A549 (cell line): ENCODE results near the gene STX8. TPM values are rescaled to one million over a fixed set of nuclear protein-coding genes. Genes with fewer than 3 reads are reported as not detected.

Experiments
- ATAC-seq, 2 experiments: fragments of 200-7000 bp in 1 of 2; fragments of >200 bp in 1 of 2; cut with Nextera tagmentation in 1 of 2; cut with Tn5 transposase in 1 of 2; 3 replicates each; pipeline versions ENCODE4 v1.8.0 to v1.9.1; 2018 to 2020; ENCODE audit warnings: mild to moderate bottlenecking in 1 of 2, moderate library complexity in 1 of 2
- CTCF ChIA-PET: fragments of 300-600 bp; sonication (Branson Sonifier 250); formaldehyde crosslinking; extraction: SDS; loops from one replicate; lab custom pipeline; 2021; ENCODE audit warnings: antibody characterized with exemption, inconsistent platforms; lab: Yijun Ruan, JAX
- POLR2A ChIA-PET: fragments of 350-600 bp; formaldehyde crosslinking; extraction: SDS; loops from one replicate; lab custom pipeline; 2021; ENCODE audit warnings: antibody characterized with exemption, inconsistent platforms; lab: Yijun Ruan, JAX
- DNase-seq, 2 experiments: peaks; one replicate each; pipeline versions ENCODE4 v3.0.0 to v3.0.0-alpha.2; 2011 to 2016; ENCODE audit warnings: low read depth in 1 of 2, low spot score in 1 of 2
- FAIRE-seq: peaks from 2 replicates; lab custom pipeline; 2011; peaks lifted over from hg19 to GRCh38; lab: Jason Lieb, UNC
- H3K27ac ChIP-seq, 2 experiments: fragments of >200 bp; sonication (Bioruptor Twin); formaldehyde crosslinking; 3 replicates each; pipeline ENCODE4 v1.5.1; 2016 to 2017
- H3K4me1 ChIP-seq: fragments of >200 bp; sonication (Bioruptor Twin); formaldehyde crosslinking; 3 replicates; pipeline ENCODE4 v1.6.1; 2016
- H3K4me2 ChIP-seq: fragments of >200 bp; sonication (Bioruptor Twin); formaldehyde crosslinking; 3 replicates; pipeline ENCODE4 v1.6.1; 2016
- H3K4me3 ChIP-seq: fragments of >200 bp; sonication (Bioruptor Twin); formaldehyde crosslinking; 3 replicates; pipeline ENCODE4 v1.5.1; 2016
- H3K9me3 ChIP-seq: fragments of >200 bp; sonication (Bioruptor Twin); formaldehyde crosslinking; 3 replicates; pipeline ENCODE4 v1.6.1; 2016
- CBX2 ChIP-seq: fragments of 200-600 bp; sonication (generic); IDR thresholded peaks from 2 replicates; pipeline ENCODE4 v1.6.1; 2016; ENCODE audit warnings: low read depth, mild to moderate bottlenecking, borderline replicate concordance
- CBX8 ChIP-seq: fragments of 200-600 bp; sonication (generic); IDR thresholded peaks from 2 replicates; pipeline ENCODE4 v1.6.1; 2016
- ELK1 ChIP-seq: fragments of 150-350 bp; IDR thresholded peaks from 2 replicates; pipeline ENCODE4 v1.6.1; 2014; ENCODE audit warnings: low read depth, mild to moderate bottlenecking, low read length
- FOSL2 ChIP-seq, 2 experiments: fragments of 450-650 bp in 1 of 2; fragments of >200 bp in 1 of 2; sonication (Bioruptor Twin) in 1 of 2; formaldehyde crosslinking; IDR thresholded peaks; 2 replicates each; pipeline versions ENCODE4 v1.5.0 to v1.6.1; 2016 to 2020; ENCODE audit warnings: mild to moderate bottlenecking in 1 of 2, moderate library complexity in 1 of 2
- HEYL ChIP-seq: fragments of 250-450 bp; sonication (Bioruptor Pico); IDR thresholded peaks from 2 replicates; pipeline ENCODE4 v1.8.0; 2021; ENCODE audit warnings: mild to moderate bottlenecking, moderate library complexity
- KDM5A ChIP-seq: fragments of 200-600 bp; sonication (generic); IDR thresholded peaks from 2 replicates; pipeline ENCODE4 v1.6.1; 2016; ENCODE audit warnings: antibody characterized with exemption, mild to moderate bottlenecking
- MAFK ChIP-seq: fragments of 450-650 bp; IDR thresholded peaks from 2 replicates; pipeline ENCODE4 v1.6.1; 2014; ENCODE audit not compliant: partially characterized antibody
- PBX3 ChIP-seq: IDR thresholded peaks from 2 replicates; pipeline ENCODE4 v1.6.1; 2012
- PHF8 ChIP-seq: fragments of 200-600 bp; sonication (generic); IDR thresholded peaks from 2 replicates; pipeline ENCODE4 v1.6.1; 2016; ENCODE audit warnings: low read depth, mild to moderate bottlenecking, antibody characterized with exemption, moderate library complexity, borderline replicate concordance
- POLR2AphosphoS2 ChIP-seq: conservative IDR thresholded peaks from 2 replicates; pipeline ENCODE4 v1.6.1; 2012; ENCODE audit warnings: low read length, improper control_type of control experiment, inconsistent platforms
- SMC3 ChIP-seq: fragments of >200 bp; sonication (Bioruptor Twin); formaldehyde crosslinking; IDR thresholded peaks from 3 replicates; pipeline ENCODE4 v1.6.1; 2018; ENCODE audit warnings: inconsistent platforms
- TP53 ChIP-seq: fragments of 250-450 bp; sonication (Bioruptor Pico); IDR thresholded peaks from 2 replicates; pipeline ENCODE4 v1.5.0; 2021; ENCODE audit warnings: mild to moderate bottlenecking, moderate library complexity
- ZC3H11A ChIP-seq: fragments of 450-650 bp; IDR thresholded peaks from 2 replicates; pipeline ENCODE4 v1.6.1; 2014; ENCODE audit warnings: antibody characterized with exemption, mild to moderate bottlenecking
- ZFP36 ChIP-seq: fragments of 450-650 bp; IDR thresholded peaks from 2 replicates; pipeline ENCODE4 v1.6.1; 2014; ENCODE audit warnings: borderline replicate concordance; ENCODE audit not compliant: partially characterized antibody
- ZSCAN20 ChIP-seq: fragments of 250-450 bp; sonication (Bioruptor Pico); IDR thresholded peaks from 2 replicates; pipeline ENCODE4 v1.8.0; 2022; ENCODE audit warnings: mild to moderate bottlenecking, moderate library complexity
- WGBS: methylation state at CpG from one replicate; pipeline ENCODE4 v1.1.6; 2017; ENCODE audit errors: missing lambda C conversion rate; 5-methylcytosine and 5-hydroxymethylcytosine counted together
- polyA plus RNA-seq, 4 experiments: library from polyadenylated mRNA; depleted of rRNA in 3 of 4; stranded (reverse); fragments of >200 nt; fragmentation: RNase III in 1 of 4; extraction: RNeasy Plus Mini Kit Qiagen cat#74134 plus additional on column Dnase treatment in 1 of 4; gene quantifications; 2 replicates in 3 of 4; 3 replicates in 1 of 4; pipeline ENCODE4 v1.2.3, GENCODE V29; 2011 to 2017
- TF ChIP-seq, protein P1 (sequence below): fragments of 200-600 bp; sonication (generic); IDR thresholded peaks from 2 replicates; pipeline ENCODE4 v1.6.1; 2016; ENCODE audit warnings: antibody characterized with exemption, mild to moderate bottlenecking, moderate library complexity
- TF ChIP-seq, protein P2 (sequence below): IDR thresholded peaks from 2 replicates; pipeline ENCODE4 v1.6.1; 2012; ENCODE audit warnings: low read depth, borderline replicate concordance

STX8 gene
- polyA plus RNA-seq, 2 of the 4 experiments (the other 2 are of a cell fraction), result 93.6 to 168 TPM

GRCh38 chr17:9256751-9257629 is 318.6 kb downstream of the STX8 start:
- WGBS, result 77% methylated on average over 19 of the region's 19 CpGs
- CTCF ChIA-PET, result interaction anchor here (0.8 to 1.6 kb wide), 3 partner anchors 23 to 99 kb away, joined by 3 to 5 read pairs (median 3); no protein-coding TSS in a partner anchor
- Histone ChIP-seq H3K9me3 (no peaks in the 10 kb centered on the region), H3K27ac (no peak overlapping the region), H3K4me1 (peaks cover 19% of the 10 kb centered on the region), H3K4me3 (no peak overlapping the region)
- DNase-seq, result no peak
- ATAC-seq, result no peak
- FAIRE-seq, result no peak
- TF ChIP-seq ZC3H11A, result no peak
- TF ChIP-seq HEYL, result no peak
- TF ChIP-seq KDM5A, result no peak
- no peak for TF ChIP-seq PHF8
- no peak for TF ChIP-seq SMC3
- no peak for TF ChIP-seq PBX3
- TF ChIP-seq TP53 (CRISPR knock-in tag), result no peak
- TF ChIP-seq, all 56 proteins: peak for 0
- H3K4me2 ChIP-seq, result 0 out of 3 replicates have a peak overlapping the region, but pooled peaks have one; percentile 20
- POLR2A ChIA-PET, result no interaction called here

DNA sequence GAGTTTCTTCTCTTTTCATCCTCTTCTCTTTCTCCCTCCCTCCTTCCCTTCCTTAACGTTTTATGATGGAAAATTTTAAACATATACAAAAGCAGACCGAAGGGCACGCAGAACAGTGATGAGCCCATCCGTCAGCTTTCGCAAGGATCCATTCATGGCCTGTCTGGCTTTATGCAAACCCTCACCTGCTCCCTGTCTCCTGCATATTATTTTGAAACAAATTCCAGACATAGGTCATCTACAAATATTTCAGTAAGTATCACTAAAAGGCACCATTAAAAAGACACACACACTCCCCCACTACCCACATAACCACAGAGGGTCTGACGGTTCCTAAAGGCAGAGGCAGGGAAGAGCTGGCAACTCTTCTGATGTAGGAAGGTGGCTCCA is 319.3 kb downstream of the STX8 start:
- Histone ChIP-seq H3K4me1 (peaks cover 19% of the 10 kb centered on the region), H3K9me3 (no peaks in the 10 kb centered on the region), H3K27ac (no peak overlapping the region), H3K4me3 (no peak overlapping the region), H3K4me2 (no peak overlapping the region)
- no peak for FAIRE-seq
- WGBS, result 86% methylated on average over 6 of the region's 6 CpGs
- ChIA-PET POLR2A (no interaction called here), CTCF (interaction anchor here (0.8 to 1.6 kb wide), 3 partner anchors 24 to 99 kb away, joined by 3 to 5 read pairs (median 3); no protein-coding TSS in a partner anchor)
- ATAC-seq, result no peak
- TF ChIP-seq FOSL2 (IDR thresholded peaks at IDR 0.05) (no peak), FOSL2 (CRISPR knock-in tag; IDR thresholded peaks at IDR 0.05) (no peak), POLR2AphosphoS2 (no peak), CBX2 (no peak), HEYL (no peak), ELK1 (no peak), CBX8 (no peak), ZFP36 (no peak), ZSCAN20 (CRISPR knock-in tag) (no peak), MAFK (no peak)
- TF ChIP-seq, protein P1, sequence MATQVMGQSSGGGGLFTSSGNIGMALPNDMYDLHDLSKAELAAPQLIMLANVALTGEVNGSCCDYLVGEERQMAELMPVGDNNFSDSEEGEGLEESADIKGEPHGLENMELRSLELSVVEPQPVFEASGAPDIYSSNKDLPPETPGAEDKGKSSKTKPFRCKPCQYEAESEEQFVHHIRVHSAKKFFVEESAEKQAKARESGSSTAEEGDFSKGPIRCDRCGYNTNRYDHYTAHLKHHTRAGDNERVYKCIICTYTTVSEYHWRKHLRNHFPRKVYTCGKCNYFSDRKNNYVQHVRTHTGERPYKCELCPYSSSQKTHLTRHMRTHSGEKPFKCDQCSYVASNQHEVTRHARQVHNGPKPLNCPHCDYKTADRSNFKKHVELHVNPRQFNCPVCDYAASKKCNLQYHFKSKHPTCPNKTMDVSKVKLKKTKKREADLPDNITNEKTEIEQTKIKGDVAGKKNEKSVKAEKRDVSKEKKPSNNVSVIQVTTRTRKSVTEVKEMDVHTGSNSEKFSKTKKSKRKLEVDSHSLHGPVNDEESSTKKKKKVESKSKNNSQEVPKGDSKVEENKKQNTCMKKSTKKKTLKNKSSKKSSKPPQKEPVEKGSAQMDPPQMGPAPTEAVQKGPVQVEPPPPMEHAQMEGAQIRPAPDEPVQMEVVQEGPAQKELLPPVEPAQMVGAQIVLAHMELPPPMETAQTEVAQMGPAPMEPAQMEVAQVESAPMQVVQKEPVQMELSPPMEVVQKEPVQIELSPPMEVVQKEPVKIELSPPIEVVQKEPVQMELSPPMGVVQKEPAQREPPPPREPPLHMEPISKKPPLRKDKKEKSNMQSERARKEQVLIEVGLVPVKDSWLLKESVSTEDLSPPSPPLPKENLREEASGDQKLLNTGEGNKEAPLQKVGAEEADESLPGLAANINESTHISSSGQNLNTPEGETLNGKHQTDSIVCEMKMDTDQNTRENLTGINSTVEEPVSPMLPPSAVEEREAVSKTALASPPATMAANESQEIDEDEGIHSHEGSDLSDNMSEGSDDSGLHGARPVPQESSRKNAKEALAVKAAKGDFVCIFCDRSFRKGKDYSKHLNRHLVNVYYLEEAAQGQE, result no peak
- TF ChIP-seq, protein P2, sequence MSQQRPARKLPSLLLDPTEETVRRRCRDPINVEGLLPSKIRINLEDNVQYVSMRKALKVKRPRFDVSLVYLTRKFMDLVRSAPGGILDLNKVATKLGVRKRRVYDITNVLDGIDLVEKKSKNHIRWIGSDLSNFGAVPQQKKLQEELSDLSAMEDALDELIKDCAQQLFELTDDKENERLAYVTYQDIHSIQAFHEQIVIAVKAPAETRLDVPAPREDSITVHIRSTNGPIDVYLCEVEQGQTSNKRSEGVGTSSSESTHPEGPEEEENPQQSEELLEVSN, result no peak
- no peak for DNase-seq
